SK-N-SH treated with all-trans-retinoic acid at 6 μM for 48 hours (cell line): ENCODE results near the gene RBM4.

Experiments
- BACH2 ChIP-seq: fragments of 250-450 bp; sonication (Bioruptor Pico); IDR thresholded peaks from 2 replicates; pipeline ENCODE4 v1.9.0; 2021; ENCODE audit warnings: mild to moderate bottlenecking, borderline replicate concordance
- CSDC2 ChIP-seq: fragments of 250-450 bp; sonication (Bioruptor Pico); IDR thresholded peaks from 2 replicates; pipeline ENCODE4 v1.5.0; 2020; ENCODE audit warnings: mild to moderate bottlenecking, moderate library complexity
- ESRRG ChIP-seq: fragments of 250-450 bp; sonication (Bioruptor Pico); IDR thresholded peaks from 2 replicates; pipeline ENCODE4 v1.6.1; 2021; ENCODE audit warnings: mild to moderate bottlenecking
- GLIS3 ChIP-seq: fragments of 250-450 bp; sonication (Bioruptor Pico); IDR thresholded peaks from 2 replicates; pipeline ENCODE4 v1.5.0; 2020; ENCODE audit warnings: mild to moderate bottlenecking, moderate library complexity
- OSR1 ChIP-seq: fragments of 250-450 bp; sonication (Bioruptor Pico); IDR thresholded peaks from 2 replicates; pipeline ENCODE4 v1.8.0; 2022; ENCODE audit warnings: moderate library complexity, mild to moderate bottlenecking, inconsistent platforms
- RARB ChIP-seq: fragments of 250-450 bp; sonication (Bioruptor Pico); IDR thresholded peaks from 2 replicates; pipeline ENCODE4 v1.8.0; 2021; ENCODE audit warnings: mild to moderate bottlenecking, moderate library complexity
- TSHZ2 ChIP-seq: fragments of 250-450 bp; sonication (Bioruptor Pico); IDR thresholded peaks from 2 replicates; pipeline ENCODE4 v1.5.0; 2020; ENCODE audit warnings: mild to moderate bottlenecking, moderate library complexity
- ZFP3 ChIP-seq: fragments of 250-450 bp; sonication (Bioruptor Pico); IDR thresholded peaks from 2 replicates; pipeline ENCODE4 v1.5.0; 2020; ENCODE audit warnings: mild to moderate bottlenecking, moderate library complexity
- ZFP30 ChIP-seq: fragments of 450-650 bp; formaldehyde crosslinking; IDR thresholded peaks from 2 replicates; pipeline ENCODE4 v1.5.0; 2022; ENCODE audit warnings: mild to moderate bottlenecking, moderate library complexity
- ZNF70 ChIP-seq: fragments of 450-650 bp; formaldehyde crosslinking; IDR thresholded peaks from 2 replicates; pipeline ENCODE4 v1.5.0; 2020; ENCODE audit warnings: mild to moderate bottlenecking, moderate library complexity
- TF ChIP-seq, protein P1 (sequence below): fragments of 250-450 bp; sonication (Bioruptor Pico); IDR thresholded peaks from 2 replicates; pipeline ENCODE4 v1.8.0; 2020; ENCODE audit warnings: mild to moderate bottlenecking, moderate library complexity, borderline replicate concordance

DNA sequence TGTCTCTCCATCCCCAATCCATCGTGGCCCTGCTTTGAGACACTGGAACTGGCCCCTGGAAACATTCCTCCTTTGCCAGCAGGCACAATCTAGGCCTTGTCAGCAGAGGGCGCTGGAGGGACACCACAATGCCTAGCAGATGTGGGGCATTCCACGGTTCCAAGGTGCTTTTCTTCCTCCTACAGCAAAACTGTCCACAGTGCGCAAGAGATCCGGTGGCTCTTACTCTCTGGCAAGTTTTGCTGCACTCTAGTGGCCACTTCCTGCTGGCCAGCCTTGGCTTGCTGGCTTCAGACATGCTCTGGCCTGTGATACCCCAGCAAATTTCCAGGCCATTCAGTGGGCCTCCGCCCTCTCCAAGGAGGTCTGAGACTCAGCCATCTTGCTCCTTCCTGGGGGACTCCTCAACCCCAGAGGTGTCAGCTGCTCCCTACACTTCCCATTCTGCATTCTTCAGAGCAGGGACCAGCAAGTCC is 56.3 kb downstream of the RBM4 start:
- TF ChIP-seq GLIS3 (no peak), ZFP30 (CRISPR knock-in tag) (no peak), ESRRG (CRISPR knock-in tag) (no peak), TSHZ2 (CRISPR knock-in tag) (no peak), CSDC2 (CRISPR knock-in tag) (no peak), RARB (CRISPR knock-in tag) (no peak), ZNF70 (no peak), OSR1 (CRISPR knock-in tag) (no peak), ZFP3 (no peak), BACH2 (CRISPR knock-in tag) (no peak)
- TF ChIP-seq, protein P1, sequence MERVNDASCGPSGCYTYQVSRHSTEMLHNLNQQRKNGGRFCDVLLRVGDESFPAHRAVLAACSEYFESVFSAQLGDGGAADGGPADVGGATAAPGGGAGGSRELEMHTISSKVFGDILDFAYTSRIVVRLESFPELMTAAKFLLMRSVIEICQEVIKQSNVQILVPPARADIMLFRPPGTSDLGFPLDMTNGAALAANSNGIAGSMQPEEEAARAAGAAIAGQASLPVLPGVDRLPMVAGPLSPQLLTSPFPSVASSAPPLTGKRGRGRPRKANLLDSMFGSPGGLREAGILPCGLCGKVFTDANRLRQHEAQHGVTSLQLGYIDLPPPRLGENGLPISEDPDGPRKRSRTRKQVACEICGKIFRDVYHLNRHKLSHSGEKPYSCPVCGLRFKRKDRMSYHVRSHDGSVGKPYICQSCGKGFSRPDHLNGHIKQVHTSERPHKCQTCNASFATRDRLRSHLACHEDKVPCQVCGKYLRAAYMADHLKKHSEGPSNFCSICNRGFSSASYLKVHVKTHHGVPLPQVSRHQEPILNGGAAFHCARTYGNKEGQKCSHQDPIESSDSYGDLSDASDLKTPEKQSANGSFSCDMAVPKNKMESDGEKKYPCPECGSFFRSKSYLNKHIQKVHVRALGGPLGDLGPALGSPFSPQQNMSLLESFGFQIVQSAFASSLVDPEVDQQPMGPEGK (CRISPR knock-in tag): no peak
